PC-3 (cell line): ENCODE results near the gene CHM.

Source experiments
- CTCF ChIP-seq: fragments of 300-600 bp; sonication (generic); conservative IDR thresholded peaks from 2 replicates; pipeline ENCODE4 v1.5.1; 2017; ENCODE audit warnings: antibody characterized with exemption, low read depth, mild to moderate bottlenecking, low read length
- EZH2 ChIP-seq: fragments of 300-600 bp; sonication (generic); IDR thresholded peaks from one replicate; pipeline ENCODE4 v1.6.1; 2017; ENCODE audit warnings: antibody characterized with exemption, mild to moderate bottlenecking, low read length; ENCODE audit not compliant: unreplicated experiment
- EZH2phosphoT487 ChIP-seq: fragments of 300-600 bp; sonication (generic); IDR thresholded peaks from 2 replicates; pipeline ENCODE4 v1.6.1; 2018; ENCODE audit warnings: mild to moderate bottlenecking, antibody characterized with exemption, low read length, borderline replicate concordance

- TF ChIP-seq CTCF: no peak
- TF ChIP-seq EZH2: no peak
- no peak for TF ChIP-seq EZH2phosphoT487
Observed at GRCh38 chrX:86002076-86002896, 45.1 kb downstream of the CHM start.
